ENCODE measurements around the gene FAM83B.

Gene FAM83B

DNA sequence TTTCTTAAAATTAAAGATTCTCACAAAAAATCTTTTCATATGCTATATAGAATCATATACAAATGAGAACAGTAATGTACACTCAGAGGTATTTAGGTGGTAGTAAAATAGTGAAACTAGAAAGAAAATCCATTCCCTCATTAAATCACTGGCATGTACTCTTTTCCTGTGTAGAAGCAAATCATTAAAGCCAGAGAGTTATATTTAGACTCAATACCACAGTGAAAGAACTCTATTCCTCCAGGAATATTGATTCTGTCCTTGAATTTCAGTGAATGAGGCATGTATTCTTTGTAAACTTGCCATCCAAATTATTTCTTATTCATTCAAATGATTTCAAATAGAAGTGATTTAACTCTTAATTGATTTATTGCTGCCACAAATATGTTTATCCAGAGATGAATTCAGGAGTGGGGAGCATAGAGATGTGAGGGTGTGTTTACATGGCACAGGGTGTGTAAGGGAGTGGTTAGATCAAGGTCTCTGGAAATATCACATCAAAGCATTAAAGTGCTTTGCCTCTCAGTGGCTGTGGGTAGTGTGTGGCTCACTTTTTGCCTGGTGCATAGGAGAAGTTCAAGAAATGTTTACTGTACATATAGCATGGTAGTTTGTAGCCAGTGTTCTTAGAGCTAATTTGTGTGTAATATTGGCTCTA lies 141.2 kb downstream of the FAM83B start:
- no peak for DNase-seq

DNA sequence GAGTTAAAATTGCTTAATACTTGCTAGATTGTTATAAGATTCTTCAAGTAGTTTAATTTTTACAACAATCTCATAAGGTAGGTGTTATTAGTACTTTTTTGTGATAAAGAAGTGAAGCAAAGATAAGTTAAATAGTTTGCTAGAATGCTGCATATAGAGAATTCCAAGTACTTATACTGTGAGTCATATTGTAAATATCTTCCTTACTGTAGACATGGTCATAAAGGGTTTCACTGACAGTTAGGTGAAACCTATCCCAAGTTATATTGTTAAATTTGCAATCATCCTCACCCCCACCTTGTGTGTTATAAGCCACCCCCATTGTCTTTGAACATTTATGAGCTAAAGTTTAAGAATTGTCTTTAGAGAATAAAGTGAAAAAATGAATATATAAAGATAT lies 142.0 kb downstream of the FAM83B start:
- DNase-seq, result no peak

DNA sequence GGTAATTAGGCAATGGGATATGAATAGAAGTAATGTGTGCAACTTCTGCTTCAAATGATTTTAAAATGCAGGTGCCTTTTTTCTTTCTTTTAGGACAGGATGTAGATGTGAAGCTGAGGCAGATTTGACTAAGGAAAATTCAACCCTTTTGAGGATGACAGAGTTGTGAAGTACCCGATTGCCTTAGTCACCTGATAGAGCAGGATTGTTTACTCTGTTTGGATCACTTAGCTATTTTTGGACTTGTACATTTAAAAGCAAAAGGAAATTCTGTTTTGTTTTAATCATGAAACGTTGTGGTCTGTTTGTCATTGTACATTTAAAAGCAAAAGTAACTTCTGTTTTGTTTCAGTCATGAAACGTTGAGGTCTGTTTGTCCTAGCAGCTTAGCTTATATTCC lies 143.4 kb downstream of the FAM83B start:
- DNase-seq, result no peak

Measured in eye (tissue), 1 donor.